Activated T-cell treated with anti-CD3 and anti-CD28 coated beads, Interleukin-2, amount 50 U/mL, for 72 hours (primary cell): ENCODE measurements around the gene NUP210. TPM values are rescaled to one million over a fixed set of nuclear protein-coding genes. Genes with fewer than 3 reads are reported as not detected.
A peak's percentile ranks its signal among the peaks of the same experiment; 100 is the strongest.

Experiments used
- ATAC-seq, 2 donors: fragments of 150-1000 bp; cut with Tn5 transposase; replicated peaks in 1 of 2; 2 replicates each; pipeline ENCODE4 v1.10.0; 2021; ENCODE audit warnings: moderate library complexity in 2 of 2, mild to moderate bottlenecking in 1 of 2
- DNase-seq, 2 donors: peaks; one replicate each; pipeline ENCODE4 v3.0.0; 2021 to 2022; ENCODE audit warnings: mixed read lengths in 1 of 2
- H3K27ac Mint-ChIP-seq: one replicate; pipeline ENCODE4 v1.8.0; 2022; ENCODE audit warnings: mild to moderate bottlenecking, moderate library complexity, mixed read lengths
- H3K27me3 Mint-ChIP-seq: one replicate; pipeline ENCODE4 v1.8.0; 2022; ENCODE audit warnings: low read depth, mixed read lengths
- H3K36me3 Mint-ChIP-seq, 2 donors: one replicate each; pipeline ENCODE4 v1.8.0; 2022; ENCODE audit warnings: mixed read lengths in 2 of 2, mild to moderate bottlenecking in 1 of 2; ENCODE audit not compliant: insufficient read depth in 2 of 2
- H3K4me1 Mint-ChIP-seq: one replicate; pipeline ENCODE4 v1.8.0; 2022; ENCODE audit warnings: low read depth, mixed read lengths
- H3K4me3 Mint-ChIP-seq, 2 donors: one replicate each; pipeline ENCODE4 v1.8.0; 2022; ENCODE audit warnings: mild to moderate bottlenecking in 2 of 2, mixed read lengths in 2 of 2, moderate library complexity in 2 of 2
- H3K9me3 Mint-ChIP-seq, 2 donors: one replicate each; pipeline ENCODE4 v1.8.0; 2022; ENCODE audit warnings: mixed read lengths in 2 of 2
- total RNA-seq, 2 donors: library from RNA; stranded (reverse); gene quantifications; one replicate each; pipeline ENCODE4 v1.2.3, GENCODE V29; 2022

The NUP210 gene
- total RNA-seq, 2 donors from 2014 or later = 138 to 144 TPM

- Mint-ChIP-seq H3K4me1 (peaks cover 38% of the 10 kb centered on the region), H3K36me3 (peaks cover 11 to 20% of the 10 kb centered on the region in 2 donors)
- no peak for ATAC-seq
Observed at GRCh38 chr3:13408890-13409289, 11.2 kb downstream of the NUP210 start.

GRCh38 chr3:13407926-13408325 is 12.2 kb downstream of the NUP210 start:
- no peak overlapping the region for H3K4me3 Mint-ChIP-seq
- H3K27ac Mint-ChIP-seq = peak overlapping the region; percentile 33

More at GRCh38 chr3:13408890-13409289, 11.2 kb downstream of the NUP210 start:
- no peak for DNase-seq
- Mint-ChIP-seq H3K4me3 (no peak overlapping the region), H3K27ac (no peak overlapping the region), H3K27me3 (no peaks in the 10 kb centered on the region), H3K9me3 (no peaks in the 10 kb centered on the region)

GRCh38 chr3:13407475-13407874 is 12.6 kb downstream of the NUP210 start:
- Mint-ChIP-seq H3K27ac (peak overlapping the region; percentile 0), H3K4me1 (peaks cover 31% of the 10 kb centered on the region), H3K9me3 (no peaks in the 10 kb centered on the region), H3K27me3 (no peaks in the 10 kb centered on the region), H3K4me3 (no peak overlapping the region), H3K36me3 (peaks cover 11 to 18% of the 10 kb centered on the region in 2 donors)
- DNase-seq = no peak
- ATAC-seq = no peak

More at GRCh38 chr3:13407926-13408325, 12.2 kb downstream of the NUP210 start:
- ATAC-seq (no peak), DNase-seq (no peak)
- Mint-ChIP-seq H3K36me3 (peaks cover 11 to 19% of the 10 kb centered on the region in 2 donors), H3K4me1 (peaks cover 31% of the 10 kb centered on the region), H3K27me3 (no peaks in the 10 kb centered on the region), H3K9me3 (no peaks in the 10 kb centered on the region)

GRCh38 chr3:13406190-13406589 is 13.9 kb downstream of the NUP210 start:
- Mint-ChIP-seq H3K27ac (peak overlapping the region; percentile 54), H3K27me3 (no peaks in the 10 kb centered on the region), H3K36me3 (peaks cover 11 to 16% of the 10 kb centered on the region in 2 donors), H3K4me3 (no peak overlapping the region), H3K9me3 (no peaks in the 10 kb centered on the region), H3K4me1 (peaks cover 33% of the 10 kb centered on the region)
- DNase-seq = no peak
- ATAC-seq = no peak

- peak overlapping the region; percentile 54 for H3K27ac Mint-ChIP-seq
- peaks cover 33% of the 10 kb centered on the region for H3K4me1 Mint-ChIP-seq
- no peaks in the 10 kb centered on the region for H3K27me3 Mint-ChIP-seq
- no peak overlapping the region for H3K4me3 Mint-ChIP-seq
- H3K36me3 Mint-ChIP-seq = peaks cover 11 to 16% of the 10 kb centered on the region in 2 donors
- ATAC-seq (no peak), DNase-seq (no peak)
- no peaks in the 10 kb centered on the region for H3K9me3 Mint-ChIP-seq
Observed at GRCh38 chr3:13405614-13406013, 14.5 kb downstream of the NUP210 start.

- ATAC-seq (no peak), DNase-seq (no peak)
- Mint-ChIP-seq H3K4me3 (no peak overlapping the region), H3K4me1 (peaks cover 33% of the 10 kb centered on the region), H3K27me3 (no peaks in the 10 kb centered on the region), H3K36me3 (peaks cover 11 to 13% of the 10 kb centered on the region in 2 donors), H3K9me3 (no peaks in the 10 kb centered on the region), H3K27ac (no peak overlapping the region)
Observed at GRCh38 chr3:13404626-13405452, 15.3 kb downstream of the NUP210 start.

- Mint-ChIP-seq H3K27me3 (no peaks in the 10 kb centered on the region), H3K27ac (no peak overlapping the region), H3K4me1 (peaks cover 33% of the 10 kb centered on the region), H3K36me3 (peaks cover 8 to 10% of the 10 kb centered on the region in 2 donors), H3K4me3 (no peak overlapping the region), H3K9me3 (no peaks in the 10 kb centered on the region)
- ATAC-seq (no peak), DNase-seq (no peak)
Observed at GRCh38 chr3:13403847-13404246, 16.3 kb downstream of the NUP210 start.

GRCh38 chr3:13403213-13403819 is 16.8 kb downstream of the NUP210 start:
- no peak overlapping the region for H3K4me3 Mint-ChIP-seq
- no peak overlapping the region for H3K27ac Mint-ChIP-seq
- no peaks in the 10 kb centered on the region for H3K27me3 Mint-ChIP-seq
- H3K9me3 Mint-ChIP-seq = no peaks in the 10 kb centered on the region
- H3K4me1 Mint-ChIP-seq = peaks cover 33% of the 10 kb centered on the region
- H3K36me3 Mint-ChIP-seq = peaks cover 6 to 8% of the 10 kb centered on the region in 2 donors
- ATAC-seq (no peak), DNase-seq (no peak)

GRCh38 chr3:13401149-13401548 is 19.0 kb downstream of the NUP210 start:
- peaks cover 20% of the 10 kb centered on the region for H3K4me1 Mint-ChIP-seq
- H3K36me3 Mint-ChIP-seq = peaks cover 0 to 4% of the 10 kb centered on the region in 2 donors
- ATAC-seq = no peak
- H3K4me3 Mint-ChIP-seq = no peak overlapping the region
- H3K9me3 Mint-ChIP-seq = no peaks in the 10 kb centered on the region
- no peak for DNase-seq
- H3K27ac Mint-ChIP-seq = no peak overlapping the region
- no peaks in the 10 kb centered on the region for H3K27me3 Mint-ChIP-seq

- Mint-ChIP-seq H3K36me3 (peaks cover 6 to 9% of the 10 kb centered on the region in 2 donors), H3K27me3 (no peaks in the 10 kb centered on the region), H3K9me3 (no peaks in the 10 kb centered on the region), H3K4me3 (no peak overlapping the region), H3K27ac (no peak overlapping the region), H3K4me1 (peaks cover 20% of the 10 kb centered on the region)
- DNase-seq (no peak), ATAC-seq (no peak)
Observed at GRCh38 chr3:13400114-13400673, 19.9 kb downstream of the NUP210 start.

GRCh38 chr3:13399603-13400002 is 20.5 kb downstream of the NUP210 start:
- Mint-ChIP-seq H3K36me3 (peaks cover 6 to 9% of the 10 kb centered on the region in 2 donors), H3K27ac (no peak overlapping the region), H3K4me1 (peaks cover 16% of the 10 kb centered on the region), H3K9me3 (no peaks in the 10 kb centered on the region), H3K4me3 (no peak overlapping the region), H3K27me3 (no peaks in the 10 kb centered on the region)
- DNase-seq (no peak), ATAC-seq (no peak)

GRCh38 chr3:13397316-13397715 is 22.8 kb downstream of the NUP210 start:
- Mint-ChIP-seq H3K9me3 (no peaks in the 10 kb centered on the region), H3K27me3 (no peaks in the 10 kb centered on the region), H3K4me3 (no peak overlapping the region), H3K4me1 (peaks cover 2% of the 10 kb centered on the region), H3K27ac (no peak overlapping the region), H3K36me3 (peaks cover 6 to 11% of the 10 kb centered on the region in 2 donors)
- no peak for ATAC-seq
- no peak for DNase-seq

- ATAC-seq (no peak), DNase-seq (no peak)
- H3K27ac Mint-ChIP-seq = no peak overlapping the region
- H3K4me1 Mint-ChIP-seq = peaks cover 6% of the 10 kb centered on the region
- peaks cover 6 to 19% of the 10 kb centered on the region in 2 donors for H3K36me3 Mint-ChIP-seq
- H3K27me3 Mint-ChIP-seq = no peaks in the 10 kb centered on the region
- H3K4me3 Mint-ChIP-seq = no peak overlapping the region
- H3K9me3 Mint-ChIP-seq = no peaks in the 10 kb centered on the region
Observed at GRCh38 chr3:13394363-13394762, 25.8 kb downstream of the NUP210 start.
